GM10248 (cell line): ENCODE measurements around the gene GRHL3.

Experiments
- CTCF ChIA-PET: fragments of 300-600 bp; sonication (Branson Sonifier 250); formaldehyde crosslinking; extraction: SDS; loops from one replicate; lab custom pipeline; 2021; ENCODE audit warnings: antibody characterized with exemption; lab: Yijun Ruan, JAX
- POLR2A ChIA-PET: fragments of 350-650 bp; sonication (Branson Sonifier 250); formaldehyde crosslinking; extraction: SDS; loops from one replicate; lab custom pipeline; 2020; ENCODE audit warnings: antibody characterized with exemption; lab: Yijun Ruan, JAX
- DNase-seq: peaks from one replicate; pipeline ENCODE4 v3.0.0; 2012; ENCODE audit errors: extremely low spot score
- TF ChIP-seq, protein P1 (sequence below): IDR thresholded peaks from 2 replicates; pipeline ENCODE4 v1.5.1; 2012; ENCODE audit warnings: mild to moderate bottlenecking, low read depth; ENCODE audit errors: extremely low read depth, missing control alignments, control extremely low read depth

GRHL3 gene

DNA sequence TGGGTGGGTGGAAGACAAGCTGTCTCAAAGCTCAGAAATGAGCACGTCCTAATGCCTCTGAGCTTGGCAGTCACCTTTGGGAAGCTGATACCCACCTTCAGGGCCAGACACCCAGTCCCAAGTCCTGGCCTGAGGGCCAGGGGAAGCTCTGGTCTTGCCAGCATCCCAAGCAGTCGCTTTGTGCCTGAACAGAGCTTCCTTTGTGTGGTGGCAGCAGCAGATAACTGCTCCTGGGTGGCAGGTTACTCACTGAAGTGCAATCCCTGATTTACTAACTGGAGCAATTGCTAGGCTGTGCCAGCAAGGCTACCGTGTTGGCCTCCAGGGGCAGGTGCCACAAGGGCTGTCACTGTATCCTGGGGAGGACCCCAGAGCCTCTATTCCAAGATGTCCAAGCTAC, 40.4 kb upstream of the GRHL3 start:
- CTCF ChIA-PET = interaction anchor here (1.5 to 2.4 kb wide), 2 partner anchors 14 to 80 kb away, joined by 5 to 8 read pairs; no protein-coding TSS in a partner anchor
- POLR2A ChIA-PET = no interaction called here
- DNase-seq = no peak

DNA sequence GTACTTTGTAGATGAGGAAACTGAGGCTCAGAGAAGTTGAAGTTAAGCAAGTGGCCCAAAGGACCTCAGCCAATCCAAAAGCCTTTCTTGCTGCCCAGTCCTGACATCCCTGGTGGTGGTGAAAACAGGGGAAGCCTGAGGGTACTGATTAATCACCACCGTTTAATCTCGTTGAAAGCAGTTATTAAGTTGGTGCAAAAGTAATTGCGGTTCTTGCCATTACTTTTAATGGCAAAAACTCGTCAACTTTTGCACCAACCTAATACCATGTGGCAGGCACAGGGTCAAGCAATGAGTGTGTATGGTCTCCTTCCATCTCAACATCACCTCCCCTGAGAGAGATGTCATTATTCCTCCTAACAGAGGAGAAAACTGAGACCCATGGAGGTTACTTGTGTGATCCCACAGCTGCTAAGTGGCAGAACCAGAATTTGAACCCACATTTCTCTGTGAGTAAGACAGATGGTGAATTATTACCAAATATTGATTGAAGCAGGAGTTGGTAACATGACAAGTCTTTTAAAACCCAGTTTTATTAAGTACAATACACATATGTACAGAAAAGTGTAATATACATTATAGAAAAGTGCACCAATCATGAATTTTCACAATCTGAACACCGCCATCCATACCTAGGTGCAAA, 39.4 kb upstream of the GRHL3 start:
- POLR2A ChIA-PET = no interaction called here
- TF ChIP-seq, protein P1, sequence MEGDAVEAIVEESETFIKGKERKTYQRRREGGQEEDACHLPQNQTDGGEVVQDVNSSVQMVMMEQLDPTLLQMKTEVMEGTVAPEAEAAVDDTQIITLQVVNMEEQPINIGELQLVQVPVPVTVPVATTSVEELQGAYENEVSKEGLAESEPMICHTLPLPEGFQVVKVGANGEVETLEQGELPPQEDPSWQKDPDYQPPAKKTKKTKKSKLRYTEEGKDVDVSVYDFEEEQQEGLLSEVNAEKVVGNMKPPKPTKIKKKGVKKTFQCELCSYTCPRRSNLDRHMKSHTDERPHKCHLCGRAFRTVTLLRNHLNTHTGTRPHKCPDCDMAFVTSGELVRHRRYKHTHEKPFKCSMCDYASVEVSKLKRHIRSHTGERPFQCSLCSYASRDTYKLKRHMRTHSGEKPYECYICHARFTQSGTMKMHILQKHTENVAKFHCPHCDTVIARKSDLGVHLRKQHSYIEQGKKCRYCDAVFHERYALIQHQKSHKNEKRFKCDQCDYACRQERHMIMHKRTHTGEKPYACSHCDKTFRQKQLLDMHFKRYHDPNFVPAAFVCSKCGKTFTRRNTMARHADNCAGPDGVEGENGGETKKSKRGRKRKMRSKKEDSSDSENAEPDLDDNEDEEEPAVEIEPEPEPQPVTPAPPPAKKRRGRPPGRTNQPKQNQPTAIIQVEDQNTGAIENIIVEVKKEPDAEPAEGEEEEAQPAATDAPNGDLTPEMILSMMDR = no peak
- DNase-seq = no peak
- CTCF ChIA-PET = interaction anchor here (1.0 kb wide), 1 partner anchor 81 kb away, joined by 3 read pairs; no protein-coding TSS in a partner anchor

More for the DNA sequence above, 40.4 kb upstream of the GRHL3 start:
- TF ChIP-seq, protein P1 = no peak

DNA sequence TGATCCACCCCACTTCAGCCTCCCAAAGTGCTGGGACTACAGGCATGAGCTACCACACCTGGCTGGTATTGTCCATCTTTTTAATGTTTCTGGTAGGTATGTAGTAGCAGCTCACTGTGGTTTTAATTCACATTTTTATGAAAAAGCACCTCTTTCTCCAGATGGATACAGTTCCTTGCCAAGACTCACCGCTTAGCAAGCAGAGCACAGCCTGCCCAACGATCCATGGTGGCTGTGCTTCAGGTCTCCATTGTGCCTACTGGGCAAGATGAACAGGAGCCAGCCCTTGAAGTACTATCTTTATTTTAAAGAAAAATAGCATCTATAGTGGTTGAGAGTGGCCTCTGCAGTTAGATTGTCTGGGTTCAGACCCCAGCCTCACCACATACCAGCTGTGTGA, 37.6 kb upstream of the GRHL3 start:
- ChIA-PET POLR2A (no interaction called here), CTCF (no interaction called here)
- TF ChIP-seq, protein P1 = no peak
- no peak for DNase-seq

DNA sequence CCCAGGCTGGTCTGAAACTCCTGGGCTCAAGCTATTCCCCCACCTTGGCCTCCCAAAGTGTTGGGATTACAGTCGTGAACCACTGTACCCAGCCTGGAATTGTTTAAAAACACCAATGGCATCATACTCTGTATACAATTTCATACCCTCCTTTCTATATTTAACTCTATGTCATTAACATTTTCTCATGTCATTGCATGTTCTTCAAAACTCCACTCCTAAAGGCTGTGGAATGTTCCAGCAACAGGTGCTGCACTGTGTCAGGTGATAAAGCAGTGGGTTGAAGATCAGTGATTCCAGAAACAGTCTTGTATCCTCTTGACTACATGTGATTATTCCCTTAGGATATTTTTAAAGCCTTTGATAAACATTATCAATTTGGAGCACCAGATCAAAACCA, 36.7 kb upstream of the GRHL3 start:
- CTCF ChIA-PET = no interaction called here
- POLR2A ChIA-PET = no interaction called here
- TF ChIP-seq, protein P1 = no peak
- DNase-seq = no peak

DNA sequence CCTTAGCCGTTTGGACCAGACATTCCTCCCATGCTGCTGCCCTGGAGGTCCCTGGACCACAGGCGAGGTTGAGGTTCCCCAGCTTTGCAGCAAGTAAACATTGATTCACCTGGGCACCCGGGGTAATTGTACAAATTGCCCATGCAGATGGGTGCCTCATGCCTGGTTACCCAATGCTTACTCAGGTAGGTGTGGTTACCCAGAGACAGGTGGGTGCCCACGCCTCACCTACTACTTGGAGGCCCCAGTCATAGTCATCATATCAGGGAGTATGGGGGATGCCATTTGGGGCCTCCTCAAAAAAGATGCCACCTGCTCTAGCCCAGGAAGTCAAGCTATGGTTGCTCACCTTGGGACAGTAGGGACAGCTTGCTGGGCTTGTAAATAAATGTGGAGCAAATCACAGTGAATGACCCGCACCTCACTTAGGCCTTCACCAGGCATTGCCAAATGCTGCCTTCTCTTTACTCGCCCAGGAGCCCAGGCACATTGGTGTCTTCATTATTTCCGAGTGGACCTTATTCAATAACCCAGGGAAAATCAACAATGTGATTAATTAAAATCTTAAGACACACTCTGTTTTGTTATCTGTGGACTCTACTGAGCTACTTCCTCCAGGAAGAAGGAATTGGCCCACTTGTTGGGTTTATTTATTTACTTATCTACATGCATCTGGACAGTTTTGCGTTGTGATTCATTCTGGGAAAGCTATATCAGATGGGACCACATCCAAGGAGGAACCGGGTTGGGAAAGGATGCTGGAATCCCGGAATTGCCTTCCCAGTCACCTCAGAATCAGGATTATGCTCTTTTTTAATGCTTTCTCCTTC, 35.6 kb upstream of the GRHL3 start:
- TF ChIP-seq, protein P1 = no peak
- POLR2A ChIA-PET = no interaction called here
- CTCF ChIA-PET = interaction anchor here (1.1 kb wide), 1 partner anchor 12 kb away, joined by 3 read pairs; no protein-coding TSS in a partner anchor
- DNase-seq = no peak

DNA sequence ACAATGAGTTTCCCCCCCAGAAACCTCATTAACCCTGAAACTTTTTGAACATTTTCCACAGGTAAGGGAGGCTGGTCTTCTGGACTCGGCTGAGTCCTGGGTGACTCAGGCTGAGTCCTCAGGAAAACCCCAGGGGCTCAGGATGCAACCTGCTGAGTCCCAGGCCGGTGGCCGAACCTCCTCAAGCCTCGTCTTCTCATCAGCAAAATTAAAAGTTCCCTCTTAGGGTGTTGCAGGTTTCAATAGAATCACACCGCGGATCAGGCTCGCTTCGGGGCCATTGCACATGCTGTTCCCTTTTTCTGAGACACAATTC, 35.0 kb upstream of the GRHL3 start:
- ChIA-PET CTCF (interaction anchor here (1.1 kb wide), 1 partner anchor 11 kb away, joined by 3 read pairs; no protein-coding TSS in a partner anchor), POLR2A (no interaction called here)
- TF ChIP-seq, protein P1 = no peak
- DNase-seq = no peak
